ENCODE results near the gene KIF6. TPM values are rescaled to one million over a fixed set of nuclear protein-coding genes. Genes with fewer than 3 reads are reported as not detected.
"Not testable (repeated sequence)": the region's sequence is repeated elsewhere in the genome, so short reads cannot be mapped to it uniquely, and the experiment has no call there.

Gene KIF6
- total RNA-seq, 1 donor from 2014 or later = 0.43 TPM

DNA sequence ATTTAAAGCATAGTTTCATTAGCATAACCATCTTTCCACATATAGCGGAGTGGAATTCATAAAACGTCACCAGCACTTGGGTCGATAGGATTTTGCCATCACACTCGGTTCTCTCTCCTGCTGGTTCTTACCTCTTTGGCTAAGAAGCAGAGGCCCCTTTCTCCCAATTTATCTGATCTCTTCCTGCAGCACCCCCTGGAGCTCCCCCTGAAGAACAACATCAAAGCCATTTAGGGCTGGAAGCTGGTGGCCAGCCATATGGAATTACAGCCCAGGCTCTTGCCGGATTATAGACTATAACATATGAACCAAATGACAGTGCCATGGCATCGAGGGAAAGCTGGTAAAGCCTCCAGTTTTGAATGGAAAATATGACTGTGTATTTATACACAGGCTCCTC lies 6.4 kb upstream of the KIF6 start:
- DNase-seq (ENCODE audit: low spot score in 2 of 2) = no peak
- Histone ChIP-seq H3K36me3 (no peaks in the 10 kb centered on the region), H3K27ac (no peak overlapping the region), H3K27me3 (no peaks in the 10 kb centered on the region), H3K4me3 (no peak overlapping the region), H3K4me1 (no peaks in the 10 kb centered on the region), H3K9me3 (no peaks in the 10 kb centered on the region)
- intact Hi-C loops (cut with DNase I) = no loop called here
- TF ChIP-seq, protein P1, sequence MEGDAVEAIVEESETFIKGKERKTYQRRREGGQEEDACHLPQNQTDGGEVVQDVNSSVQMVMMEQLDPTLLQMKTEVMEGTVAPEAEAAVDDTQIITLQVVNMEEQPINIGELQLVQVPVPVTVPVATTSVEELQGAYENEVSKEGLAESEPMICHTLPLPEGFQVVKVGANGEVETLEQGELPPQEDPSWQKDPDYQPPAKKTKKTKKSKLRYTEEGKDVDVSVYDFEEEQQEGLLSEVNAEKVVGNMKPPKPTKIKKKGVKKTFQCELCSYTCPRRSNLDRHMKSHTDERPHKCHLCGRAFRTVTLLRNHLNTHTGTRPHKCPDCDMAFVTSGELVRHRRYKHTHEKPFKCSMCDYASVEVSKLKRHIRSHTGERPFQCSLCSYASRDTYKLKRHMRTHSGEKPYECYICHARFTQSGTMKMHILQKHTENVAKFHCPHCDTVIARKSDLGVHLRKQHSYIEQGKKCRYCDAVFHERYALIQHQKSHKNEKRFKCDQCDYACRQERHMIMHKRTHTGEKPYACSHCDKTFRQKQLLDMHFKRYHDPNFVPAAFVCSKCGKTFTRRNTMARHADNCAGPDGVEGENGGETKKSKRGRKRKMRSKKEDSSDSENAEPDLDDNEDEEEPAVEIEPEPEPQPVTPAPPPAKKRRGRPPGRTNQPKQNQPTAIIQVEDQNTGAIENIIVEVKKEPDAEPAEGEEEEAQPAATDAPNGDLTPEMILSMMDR (IDR thresholded peaks at IDR 0.05) = no peak

DNA sequence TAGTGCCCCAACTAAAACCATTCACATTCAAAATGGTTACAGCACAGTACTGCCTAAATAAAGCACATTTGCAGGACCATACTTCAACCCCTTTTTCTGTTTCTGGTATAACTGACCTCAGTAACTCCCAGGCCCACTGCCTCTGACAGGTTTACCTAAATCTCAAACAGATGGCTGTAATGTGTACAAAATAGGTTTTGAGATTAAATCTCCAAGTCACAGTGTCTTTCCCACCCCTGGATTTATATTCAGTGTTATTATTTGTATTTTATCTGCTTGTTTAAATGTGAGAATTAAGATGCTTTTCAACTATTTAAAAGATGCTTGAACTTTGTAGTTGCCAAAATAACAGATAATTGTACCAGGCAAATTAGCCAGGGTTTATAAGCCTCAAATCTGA lies 4.7 kb upstream of the KIF6 start:
- Histone ChIP-seq H3K36me3 (no peaks in the 10 kb centered on the region), H3K9me3 (no peaks in the 10 kb centered on the region), H3K4me3 (no peak overlapping the region), H3K27me3 (no peaks in the 10 kb centered on the region), H3K4me1 (peaks cover 0 to 4% of the 10 kb centered on the region in 2 donors), H3K27ac (no peak overlapping the region)
- TF ChIP-seq, protein P1 (IDR thresholded peaks at IDR 0.05) = no peak
- DNase-seq (ENCODE audit: low spot score in 2 of 2) = no peak
- intact Hi-C loops (cut with DNase I) = loop anchor here (5.0 to 10.0 kb wide), 2 partner anchors 115 to 157 kb away; no protein-coding TSS in a partner anchor

DNA sequence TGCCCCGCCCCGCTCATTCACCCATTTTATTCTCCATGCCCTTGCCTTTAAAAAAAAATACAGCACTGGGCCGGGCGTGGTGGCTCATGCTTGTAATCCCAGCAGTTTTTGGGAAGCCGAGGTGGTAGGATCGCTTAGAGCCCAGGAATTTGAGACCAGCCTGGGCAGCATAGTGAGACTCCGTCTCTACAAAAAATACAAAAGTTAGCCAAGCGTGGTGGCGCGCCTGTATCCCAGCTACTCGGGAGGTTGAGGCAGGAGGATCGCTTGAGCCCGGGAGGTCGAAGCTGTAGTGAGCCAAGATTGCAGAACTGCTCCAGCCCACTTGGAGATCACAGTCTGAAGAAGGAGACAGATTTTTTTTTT lies 407 bp upstream of the KIF6 start:
- Histone ChIP-seq H3K9me3 (no peaks in the 10 kb centered on the region), H3K4me3 (peak overlapping the region; percentile 56 to 95), H3K27me3 (no peaks in the 10 kb centered on the region), H3K27ac (no peak overlapping the region), H3K36me3 (no peaks in the 10 kb centered on the region), H3K4me1 (peaks cover 0 to 4% of the 10 kb centered on the region in 2 donors)
- TF ChIP-seq, protein P1 (IDR thresholded peaks at IDR 0.05) = no peak
- intact Hi-C loops (cut with DNase I) = loop anchor here (2.0 to 10.0 kb wide), 3 partner anchors 67 to 162 kb away; partner anchors contain the start of gene DAAM2
- no peak for DNase-seq (ENCODE audit: low spot score in 2 of 2)

DNA sequence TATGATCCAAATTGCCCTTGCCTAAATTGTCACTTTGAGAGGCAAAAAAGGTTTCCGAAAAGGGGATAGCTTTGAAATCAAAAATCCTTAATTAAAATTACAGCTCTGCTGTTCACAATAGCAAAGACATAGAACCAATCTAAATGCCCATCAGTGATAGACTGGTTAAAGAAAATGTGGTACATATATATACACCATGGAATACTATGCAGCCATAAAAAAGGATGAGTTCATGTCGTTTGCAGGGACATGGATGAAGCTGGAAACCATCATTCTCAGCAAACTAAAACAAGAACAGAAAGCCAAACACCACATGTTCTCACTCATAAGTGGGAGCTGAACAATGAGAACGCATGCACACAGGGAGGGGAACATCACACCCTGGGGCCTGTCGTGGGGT lies 1.9 kb downstream of the KIF6 start:
- not testable (repeated sequence) for H3K4me3 ChIP-seq; H3K36me3 ChIP-seq; H3K9me3 ChIP-seq; DNase-seq (ENCODE audit: low spot score in 2 of 2); H3K27ac ChIP-seq; H3K27me3 ChIP-seq; H3K4me1 ChIP-seq
- intact Hi-C loops (cut with DNase I) = loop anchor here (10.0 kb wide), 1 partner anchor 121 kb away; no protein-coding TSS in a partner anchor

DNA sequence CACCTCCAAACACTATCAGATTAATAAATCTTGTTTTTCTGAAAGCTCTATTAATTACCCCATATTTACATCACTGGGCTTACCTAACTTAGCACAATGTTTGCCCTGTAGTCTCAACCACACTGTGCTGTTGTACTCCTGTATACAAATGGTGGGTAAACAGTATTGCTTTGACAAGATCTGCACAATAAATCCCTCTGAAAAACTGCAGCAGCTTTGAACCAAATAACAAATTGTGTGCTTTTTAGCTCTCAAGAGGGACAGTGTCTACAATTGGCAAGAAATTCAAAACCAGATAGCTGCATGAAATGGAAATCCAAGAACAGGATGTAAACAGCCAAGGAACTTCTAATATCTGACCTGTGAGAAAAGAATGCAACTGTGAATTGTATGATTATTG lies 10.4 kb downstream of the KIF6 start:
- intact Hi-C loops (cut with DNase I) = no loop called here
- no peak overlapping the region for H3K27ac ChIP-seq
- no peaks in the 10 kb centered on the region for H3K27me3 ChIP-seq
- no peak overlapping the region for H3K4me3 ChIP-seq
- no peaks in the 10 kb centered on the region for H3K9me3 ChIP-seq
- no peak for DNase-seq (ENCODE audit: low spot score in 2 of 2)
- H3K36me3 ChIP-seq = no peaks in the 10 kb centered on the region
- no peaks in the 10 kb centered on the region for H3K4me1 ChIP-seq
- TF ChIP-seq, protein P1 (IDR thresholded peaks at IDR 0.05) = no peak

DNA sequence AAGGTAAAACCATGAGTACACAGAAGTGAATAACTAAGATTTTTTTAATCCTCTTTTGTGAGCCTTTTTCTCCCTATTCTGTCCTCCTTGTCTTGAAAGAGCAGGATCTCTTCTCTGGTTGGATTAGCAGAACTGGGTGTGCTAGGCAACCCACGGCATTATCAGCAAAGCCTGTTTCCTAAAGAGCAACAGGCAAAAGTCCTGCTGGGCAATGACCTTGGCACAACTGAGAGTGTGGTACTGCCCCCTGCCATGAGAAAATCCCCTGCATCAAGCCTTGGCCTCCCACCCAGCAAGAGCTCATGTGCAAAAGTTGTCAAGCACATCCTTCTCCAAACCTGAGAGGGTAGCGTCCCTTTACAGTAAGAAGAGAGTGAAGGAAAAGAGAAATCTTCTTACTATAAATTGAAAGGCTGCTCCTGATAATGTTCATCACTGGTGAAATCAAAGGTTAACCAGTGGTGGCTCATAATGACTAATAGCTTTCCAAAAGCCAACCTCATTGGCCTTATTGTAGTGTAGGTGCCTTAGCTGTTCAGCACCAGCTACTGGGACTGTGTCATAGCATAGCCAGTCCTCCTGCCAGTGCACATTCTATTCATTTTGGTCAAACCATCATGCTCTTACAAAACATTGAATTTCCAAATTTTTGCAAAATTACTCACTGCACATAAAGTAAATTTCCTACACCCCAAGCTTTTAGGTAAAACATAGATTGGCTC lies 17.1 kb downstream of the KIF6 start:
- Histone ChIP-seq H3K4me1 (no peaks in the 10 kb centered on the region), H3K27me3 (no peaks in the 10 kb centered on the region), H3K9me3 (no peaks in the 10 kb centered on the region), H3K36me3 (no peaks in the 10 kb centered on the region), H3K27ac (no peak overlapping the region), H3K4me3 (no peak overlapping the region)
- intact Hi-C loops (cut with DNase I) = no loop called here
- TF ChIP-seq, protein P1 (IDR thresholded peaks at IDR 0.05) = no peak
- no peak for DNase-seq (ENCODE audit: low spot score in 2 of 2)

All from ascending aorta (tissue), 2 donors.